Measurements from ENCODE around the gene PALM. TPM values are rescaled to one million over a fixed set of nuclear protein-coding genes. Genes with fewer than 3 reads are reported as not detected.

PALM gene
- total RNA-seq, 1 experiment from 2014 or later: 18.5 TPM

DNA sequence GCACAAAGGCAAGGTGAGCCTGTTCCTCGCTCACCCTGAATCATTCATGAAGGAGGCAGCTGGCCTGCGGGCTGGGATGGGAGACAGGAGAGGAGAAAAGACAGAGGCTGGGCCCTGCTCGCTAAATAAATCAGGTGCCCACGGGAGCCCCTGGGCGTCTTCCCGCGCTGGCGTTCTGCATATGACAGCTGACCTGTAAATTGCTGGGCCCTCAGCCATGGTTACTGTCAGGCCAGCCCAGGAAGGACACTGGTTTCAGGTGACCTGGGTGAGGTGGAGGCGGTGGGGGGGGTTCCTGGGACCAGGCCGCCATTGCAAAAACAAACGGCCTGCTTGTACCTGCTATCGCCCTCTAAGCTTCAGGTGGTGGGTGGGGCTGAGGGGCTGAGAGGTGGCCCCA lies 85.1 kb downstream of the PALM start:
- no peak for TF ChIP-seq CTCF (conservative IDR thresholded peaks at IDR 0.05)
- Histone ChIP-seq H4K8ac (replicated peaks; ENCODE audit: insufficient read length, low read depth, low read length) (no peak overlapping the region), H3K9ac (ENCODE audit: extremely low read depth, insufficient read length, low read length) (no peak overlapping the region), H2AK5ac (ENCODE audit: insufficient read length, low read length) (no peak overlapping the region), H3K27me3 (ENCODE audit: insufficient read depth, low read length) (no peaks in the 10 kb centered on the region), H3K56ac (ENCODE audit: insufficient read length, low read depth, low read length) (no peak overlapping the region), H2AFZ (ENCODE audit: low read length) (no peak overlapping the region), H3K79me2 (ENCODE audit: insufficient read depth, low read length) (peaks cover 7% of the 10 kb centered on the region), H3K9me3 (ENCODE audit: control insufficient read depth, low read depth, low read length) (no peaks in the 10 kb centered on the region), H2BK20ac (ENCODE audit: low read depth, low read length, poor library complexity, severe bottlenecking) (no peak overlapping the region), H3K18ac (ENCODE audit: insufficient read length, low read depth, low read length) (no peak overlapping the region), H2BK5ac (ENCODE audit: insufficient read length, low read length) (no peak overlapping the region), H3K27ac (ENCODE audit: insufficient read length, low read depth, low read length) (no peak overlapping the region), H4K5ac (ENCODE audit: insufficient read length, low read depth, low read length) (no peak overlapping the region), H3K4me1 (ENCODE audit: insufficient read depth, low read length) (no peaks in the 10 kb centered on the region; the same call in 1 of the 2 replicates), H3T11ph (ENCODE audit: low read length) (no peak overlapping the region), H3K14ac (ENCODE audit: insufficient read depth, low read length) (no peak overlapping the region), H2BK12ac (ENCODE audit: insufficient read length, low read depth, low read length) (no peak overlapping the region), H4K20me1 (ENCODE audit: control insufficient read depth, insufficient read depth, insufficient read length) (no peaks in the 10 kb centered on the region), H3K4me2 (ENCODE audit: insufficient read depth, insufficient read length, low read length) (no peak overlapping the region), H3K4ac (ENCODE audit: low read depth, low read length) (no peak overlapping the region), H2BK120ac (ENCODE audit: low read depth, low read length, poor library complexity, severe bottlenecking) (no peak overlapping the region), H2BK15ac (ENCODE audit: low read depth, low read length) (no peak overlapping the region), H4K91ac (ENCODE audit: insufficient read length, low read depth, low read length) (no peak overlapping the region), H3K23me2 (ENCODE audit: insufficient read length, low read depth, low read length, poor library complexity, severe bottlenecking) (peaks cover 3% of the 10 kb centered on the region), H3K23ac (ENCODE audit: insufficient read length, low read depth, low read length) (no peak overlapping the region), H3K79me1 (ENCODE audit: insufficient read depth, low read depth, low read length, poor library complexity, severe bottlenecking) (no peaks in the 10 kb centered on the region)
- H3K27ac Mint-ChIP-seq: no peak overlapping the region; a peak in 1 of 7 replicates
- H3K4me1 Mint-ChIP-seq: peaks cover 23 to 31% of the 10 kb centered on the region in 2 experiments
- no CpG with 5 or more reads among the region's 12 CpGs for WGBS (ENCODE audit: extremely low coverage, insufficient read length, low lambda C conversion rate)
- H3K9me3 Mint-ChIP-seq: no peaks in the 10 kb centered on the region; a peak in 1 of 5 replicates
- H3K27me3 Mint-ChIP-seq (ENCODE audit: low read depth): no peaks in the 10 kb centered on the region
- no peak overlapping the region for H3K4me3 Mint-ChIP-seq
- peak; percentile 30 for DNase-seq
- peaks cover 3 to 5% (median 5%) of the 10 kb centered on the region in 3 experiments; a peak in 5 of 7 replicates for H3K36me3 Mint-ChIP-seq (ENCODE audit: insufficient read depth in 1 of 3, low read depth in 3 of 3)
